K562 (cell line): ENCODE results near the gene TTC38. TPM values are rescaled to one million over a fixed set of nuclear protein-coding genes. Genes with fewer than 3 reads are reported as not detected.

Source experiments
- ATF2 ChIP-seq: sonication (generic); formaldehyde crosslinking; IDR thresholded peaks from 2 replicates; pipeline ENCODE4 v1.8.1; 2022; ENCODE audit warnings: missing genetic modification reagents
- CTBP1 ChIP-seq: fragments of 450-650 bp; IDR thresholded peaks from 2 replicates; pipeline ENCODE4 v1.6.1; 2016; ENCODE audit warnings: borderline replicate concordance
- DEAF1 ChIP-seq: fragments of 450-650 bp; formaldehyde crosslinking; IDR thresholded peaks from 2 replicates; pipeline ENCODE4 v1.4.0; 2020; ENCODE audit warnings: mild to moderate bottlenecking, moderate library complexity
- DPF2 ChIP-seq: fragments of 450-650 bp; IDR thresholded peaks from 2 replicates; pipeline ENCODE4 v1.6.1; 2016
- ETS1 ChIP-seq: conservative IDR thresholded peaks from 2 replicates; pipeline ENCODE4 v1.6.1; 2011; ENCODE audit warnings: low read depth, mild to moderate bottlenecking, low read length; ENCODE audit not compliant: control insufficient read depth
- FOXA3 ChIP-seq, 2 experiments: fragments of 450-650 bp in 1 of 2; sonication (generic) in 1 of 2; formaldehyde crosslinking; IDR thresholded peaks in 1 of 2; conservative IDR thresholded peaks in 1 of 2; 2 replicates each; pipeline versions ENCODE4 v1.4.0 to v1.8.0; 2020 to 2022; ENCODE audit warnings: mild to moderate bottlenecking in 2 of 2, missing genetic modification reagents in 1 of 2
- FOXK1 ChIP-seq: sonication (generic); formaldehyde crosslinking; IDR thresholded peaks from 2 replicates; pipeline ENCODE4 v1.8.0; 2022; ENCODE audit warnings: missing genetic modification reagents, mild to moderate bottlenecking, borderline replicate concordance
- L3MBTL2 ChIP-seq: fragments of 450-650 bp; IDR thresholded peaks from 2 replicates; pipeline ENCODE4 v1.6.1; 2016; ENCODE audit warnings: mild to moderate bottlenecking, moderate library complexity
- MTA3 ChIP-seq: fragments of 450-650 bp; formaldehyde crosslinking; IDR thresholded peaks from 2 replicates; pipeline ENCODE4 v1.6.1; 2017; ENCODE audit warnings: mild to moderate bottlenecking, borderline replicate concordance
- PHF8 ChIP-seq: fragments of 200-600 bp; sonication (generic); IDR thresholded peaks from 2 replicates; pipeline ENCODE4 v1.6.1; 2012; ENCODE audit warnings: mixed run types, mild to moderate bottlenecking, inconsistent platforms, low read length, moderate library complexity, borderline replicate concordance
- RBM22 ChIP-seq: fragments of 200-400 bp; formaldehyde crosslinking; IDR thresholded peaks from 2 replicates; pipeline ENCODE4 v1.6.1; 2018; ENCODE audit warnings: low read length, low read depth; ENCODE audit not compliant: poor library complexity, severe bottlenecking
- RCOR1 ChIP-seq, 2 experiments: IDR thresholded peaks; 2 replicates each; pipeline ENCODE4 v1.6.1; 2012; ENCODE audit warnings: low read depth in 2 of 2, low read length in 2 of 2, borderline replicate concordance in 1 of 2, improper control_type of control experiment in 1 of 2
- STAT5A ChIP-seq: IDR thresholded peaks from 2 replicates; pipeline ENCODE4 v1.6.1; 2012; ENCODE audit warnings: low read length, inconsistent platforms, borderline replicate concordance
- TAF15 ChIP-seq: fragments of 200-400 bp; formaldehyde crosslinking; IDR thresholded peaks from 2 replicates; pipeline ENCODE4 v1.6.1; 2017; ENCODE audit warnings: mild to moderate bottlenecking, low read depth, low read length, moderate library complexity
- ZBTB17 ChIP-seq: fragments of 450-650 bp; formaldehyde crosslinking; IDR thresholded peaks from 2 replicates; pipeline ENCODE4 v1.4.0; 2020; ENCODE audit warnings: mild to moderate bottlenecking
- ZFP1 ChIP-seq: fragments of 450-650 bp; formaldehyde crosslinking; IDR thresholded peaks from 2 replicates; pipeline ENCODE4 v1.4.0; 2020; ENCODE audit warnings: mild to moderate bottlenecking, mixed read lengths
- ZFX ChIP-seq: sonication (generic); formaldehyde crosslinking; IDR thresholded peaks from 2 replicates; pipeline ENCODE4 v1.8.0; 2022; ENCODE audit warnings: mild to moderate bottlenecking, missing genetic modification reagents, moderate library complexity
- ZNF224 ChIP-seq: sonication (generic); formaldehyde crosslinking; IDR thresholded peaks from 2 replicates; pipeline ENCODE4 v1.8.0; 2022; ENCODE audit warnings: mild to moderate bottlenecking, missing genetic modification reagents
- polyA plus RNA-seq, 8 experiments: library from polyadenylated mRNA; depleted of rRNA in 4 of 8; stranded (reverse) in 5 of 8; unstranded in 3 of 8; fragments of >200 nt; fragmentation: Nextera tagmentation in 2 of 8; fragmentation: Illumina TruSeq in 1 of 8; extraction: Ambion mirVana in 2 of 8; extraction: Trizol in 1 of 8; gene quantifications; 2 replicates each; pipeline versions ENCODE4 v1.2.1 to v1.2.3, GENCODE V29; 2011 to 2014; ENCODE audit warnings: inconsistent platforms in 1 of 8, missing spikeins in 1 of 8
- total RNA-seq, 7 experiments: library from RNA; depleted of rRNA in 6 of 7; stranded (reverse); fragments of >200 nt in 6 of 7; fragmentation: Illumina TruSeq in 2 of 7; extraction: Trizol in 2 of 7; gene quantifications; 2 replicates each; pipeline versions ENCODE4 v1.2.1 to v1.2.3, GENCODE V29; 2011 to 2021; ENCODE audit warnings: low replicate concordance in 1 of 7
- TF ChIP-seq, protein P1 (sequence below): fragments of 250-450 bp; sonication (Bioruptor Pico); IDR thresholded peaks from 2 replicates; pipeline ENCODE4 v1.5.0; 2021
- TF ChIP-seq, protein P2 (sequence below): fragments of 450-650 bp; IDR thresholded peaks from 2 replicates; pipeline ENCODE4 v1.6.1; 2016

TTC38 gene
- total and polyA plus RNA-seq, 9 of the 15 experiments (the other 6 are each of a cell fraction or from before 2014, with no cell fraction given) = 0.84 to 28.4 (median 18.1) TPM

DNA sequence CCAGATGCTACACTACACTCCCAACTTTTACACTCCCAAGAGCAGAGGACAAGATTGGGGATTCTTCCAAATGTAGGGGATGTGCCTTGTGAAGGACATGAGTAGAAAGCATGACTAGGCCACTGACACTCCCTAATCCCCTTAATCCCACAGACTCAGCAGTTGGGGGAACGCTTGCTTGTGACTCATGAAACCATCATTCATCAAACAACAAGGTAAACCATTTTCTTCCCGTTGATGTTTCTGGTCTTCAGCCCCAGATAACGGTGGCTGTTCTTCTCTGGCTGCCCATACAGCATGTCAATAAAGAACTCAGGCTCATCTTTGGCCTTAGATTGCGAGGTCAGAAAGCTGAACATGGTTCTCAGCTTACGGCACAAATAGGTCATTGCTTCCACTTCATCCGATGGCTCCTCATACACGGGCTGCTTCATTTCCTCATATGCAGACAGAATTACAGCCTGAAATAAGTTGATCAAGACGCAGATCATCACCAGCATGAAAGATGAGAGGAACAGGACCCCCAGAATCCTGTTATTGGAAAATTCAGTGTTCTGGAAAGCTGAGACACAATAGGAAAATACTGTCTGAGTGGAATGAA, 11.3 kb upstream of the TTC38 start (continued):
- TF ChIP-seq ETS1 = no peak
- TF ChIP-seq CTBP1 = no peak
- TF ChIP-seq ZFX (CRISPR knock-in tag) = peak; percentile 33
- no peak for TF ChIP-seq ATF2 (CRISPR knock-in tag)
- no peak for TF ChIP-seq STAT5A
- TF ChIP-seq, protein P1, sequence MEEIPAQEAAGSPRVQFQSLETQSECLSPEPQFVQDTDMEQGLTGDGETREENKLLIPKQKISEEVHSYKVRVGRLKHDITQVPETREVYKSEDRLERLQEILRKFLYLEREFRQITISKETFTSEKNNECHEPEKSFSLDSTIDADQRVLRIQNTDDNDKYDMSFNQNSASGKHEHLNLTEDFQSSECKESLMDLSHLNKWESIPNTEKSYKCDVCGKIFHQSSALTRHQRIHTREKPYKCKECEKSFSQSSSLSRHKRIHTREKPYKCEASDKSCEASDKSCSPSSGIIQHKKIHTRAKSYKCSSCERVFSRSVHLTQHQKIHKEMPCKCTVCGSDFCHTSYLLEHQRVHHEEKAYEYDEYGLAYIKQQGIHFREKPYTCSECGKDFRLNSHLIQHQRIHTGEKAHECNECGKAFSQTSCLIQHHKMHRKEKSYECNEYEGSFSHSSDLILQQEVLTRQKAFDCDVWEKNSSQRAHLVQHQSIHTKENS = no peak
- no peak for TF ChIP-seq ZNF224 (CRISPR knock-in tag)
- TF ChIP-seq, protein P2, sequence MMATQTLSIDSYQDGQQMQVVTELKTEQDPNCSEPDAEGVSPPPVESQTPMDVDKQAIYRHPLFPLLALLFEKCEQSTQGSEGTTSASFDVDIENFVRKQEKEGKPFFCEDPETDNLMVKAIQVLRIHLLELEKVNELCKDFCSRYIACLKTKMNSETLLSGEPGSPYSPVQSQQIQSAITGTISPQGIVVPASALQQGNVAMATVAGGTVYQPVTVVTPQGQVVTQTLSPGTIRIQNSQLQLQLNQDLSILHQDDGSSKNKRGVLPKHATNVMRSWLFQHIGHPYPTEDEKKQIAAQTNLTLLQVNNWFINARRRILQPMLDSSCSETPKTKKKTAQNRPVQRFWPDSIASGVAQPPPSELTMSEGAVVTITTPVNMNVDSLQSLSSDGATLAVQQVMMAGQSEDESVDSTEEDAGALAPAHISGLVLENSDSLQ = peak; percentile 13; the same call in 1 of the 2 replicates
- no peak for TF ChIP-seq PHF8
- TF ChIP-seq L3MBTL2 = peak; percentile 31; the same call in 1 of the 2 replicates
- no peak for TF ChIP-seq TAF15
- TF ChIP-seq ZBTB17 (CRISPR knock-in tag) = no peak
- TF ChIP-seq FOXA3 (CRISPR knock-in tag; conservative IDR thresholded peaks at IDR 0.05 in 1 of 2, IDR thresholded peaks at IDR 0.05 in 1 of 2) = peak in 1 of 2 experiments; percentile 81; a peak in 2 of 4 replicates
- TF ChIP-seq ZFP1 (CRISPR knock-in tag) = no peak
- no peak for TF ChIP-seq DEAF1 (CRISPR knock-in tag)
- no peak for TF ChIP-seq RCOR1 (IDR thresholded peaks at IDR 0.05; ENCODE audit: borderline replicate concordance in 1 of 2, low read depth in 2 of 2, low read length in 2 of 2)
- no peak for TF ChIP-seq MTA3
- TF ChIP-seq RBM22 = no peak
- TF ChIP-seq DPF2 = 0 out of 2 replicates have a peak, but pooled peaks have one; percentile 25
- no peak for TF ChIP-seq FOXK1
